Neural progenitor cell (in vitro differentiated cells): ENCODE data around the gene SLC47A2. TPM values are rescaled to one million over a fixed set of nuclear protein-coding genes. Genes with fewer than 3 reads are reported as not detected.

Experiments used
- DNase-seq: peaks from one replicate; pipeline ENCODE4 v3.0.0-alpha.2; 2016; ENCODE audit warnings: low spot score
- H2AFZ ChIP-seq: fragments of 200-600 bp; sonication (generic); replicated peaks from 2 replicates; pipeline ENCODE4 v1.6.1; 2016; ENCODE audit warnings: antibody characterized with exemption
- H3F3A ChIP-seq: fragments of 200-600 bp; sonication (generic); 2 replicates; pipeline ENCODE4 v1.6.1; 2016; ENCODE audit warnings: antibody characterized with exemption, low read depth
- H3K27ac ChIP-seq: fragments of 200-600 bp; sonication (generic); 2 replicates; pipeline ENCODE4 v1.5.1; 2016; ENCODE audit warnings: mild to moderate bottlenecking
- H3K27me3 ChIP-seq: fragments of 200-600 bp; sonication (generic); 2 replicates; pipeline ENCODE4 v1.6.1; 2016; ENCODE audit warnings: mild to moderate bottlenecking, moderate library complexity
- H3K36me3 ChIP-seq: fragments of 200-600 bp; sonication (generic); 2 replicates; pipeline ENCODE4 v1.5.1; 2016
- H3K4me1 ChIP-seq: fragments of 200-600 bp; sonication (generic); 2 replicates; pipeline ENCODE4 v1.6.1; 2016; ENCODE audit warnings: mixed run types
- H3K4me2 ChIP-seq: fragments of 200-600 bp; sonication (generic); 2 replicates; pipeline ENCODE4 v1.6.1; 2016
- H3K4me3 ChIP-seq: fragments of 200-600 bp; sonication (generic); 2 replicates; pipeline ENCODE4 v1.5.1; 2016
- H3K79me2 ChIP-seq: fragments of 200-600 bp; sonication (generic); 2 replicates; pipeline ENCODE4 v1.6.1; 2016; ENCODE audit warnings: low read depth
- H3K9ac ChIP-seq: fragments of 200-600 bp; sonication (generic); 2 replicates; pipeline ENCODE4 v1.6.1; 2016
- H3K9me3 ChIP-seq: fragments of 200-600 bp; sonication (generic); 2 replicates; pipeline ENCODE4 v1.5.1; 2016; ENCODE audit warnings: low read depth
- H4K20me1 ChIP-seq: fragments of 200-600 bp; sonication (generic); 2 replicates; pipeline ENCODE4 v1.6.1; 2016; ENCODE audit warnings: low read depth
- H3K27ac Mint-ChIP-seq: 3 replicates; pipeline ENCODE4 v1.8.0; 2021; ENCODE audit warnings: mixed read lengths
- H3K27me3 Mint-ChIP-seq: 2 replicates; pipeline ENCODE4 v1.8.0; 2022; ENCODE audit warnings: low read depth, mild to moderate bottlenecking, inconsistent platforms, moderate library complexity, mixed read lengths; ENCODE audit not compliant: insufficient read depth
- H3K36me3 Mint-ChIP-seq: 3 replicates; pipeline ENCODE4 v1.8.0; 2021; ENCODE audit warnings: mixed read lengths
- H3K4me1 Mint-ChIP-seq: 3 replicates; pipeline ENCODE4 v1.8.0; 2021; ENCODE audit warnings: mixed read lengths
- H3K4me3 Mint-ChIP-seq: 3 replicates; pipeline ENCODE4 v1.8.0; 2021; ENCODE audit warnings: mild to moderate bottlenecking, moderate library complexity, mixed read lengths
- H3K9me3 Mint-ChIP-seq: 3 replicates; pipeline ENCODE4 v1.8.0; 2020; ENCODE audit warnings: mixed read lengths
- CTCF ChIP-seq: fragments of 200-600 bp; sonication (generic); IDR thresholded peaks from 2 replicates; pipeline ENCODE4 v1.5.1; 2017; ENCODE audit warnings: antibody characterized with exemption, mild to moderate bottlenecking
- EZH2 ChIP-seq: fragments of 200-600 bp; sonication (generic); IDR thresholded peaks from 2 replicates; pipeline ENCODE4 v1.6.1; 2017; ENCODE audit warnings: antibody characterized with exemption, mild to moderate bottlenecking, moderate library complexity
- EZH2phosphoT487 ChIP-seq: fragments of 200-600 bp; sonication (generic); IDR thresholded peaks from 2 replicates; pipeline ENCODE4 v1.6.1; 2017; ENCODE audit warnings: antibody characterized with exemption
- total RNA-seq: library from RNA; depleted of rRNA; stranded (reverse); fragments of >200 nt; gene quantifications from 2 replicates; pipeline ENCODE4 v1.2.3, GENCODE V29; 2015; ENCODE audit warnings: low replicate concordance

SLC47A2 gene
- total RNA-seq, 1 donor from 2014 or later: 0.39 TPM

- H3K4me1 Mint-ChIP-seq: peaks cover 5% of the 10 kb centered on the region
These were observed 61.5 kb downstream of the SLC47A2 start for GRCh38 chr17:19654896-19655295.

GRCh38 chr17:19654342-19654886, 62.0 kb downstream of the SLC47A2 start:
- Histone ChIP-seq H3K4me3 (no peak overlapping the region), H3K4me1 (peaks cover 9% of the 10 kb centered on the region), H3K79me2 (peaks cover 68% of the 10 kb centered on the region), H3K4me2 (no peak overlapping the region), H3K27ac (no peak overlapping the region), H4K20me1 (peaks cover 4% of the 10 kb centered on the region), H2AFZ (no peak overlapping the region), H3K9ac (no peak overlapping the region), H3K9me3 (no peaks in the 10 kb centered on the region), H3F3A (peaks cover 3% of the 10 kb centered on the region), H3K27me3 (no peaks in the 10 kb centered on the region), H3K36me3 (peaks cover 25% of the 10 kb centered on the region)
- DNase-seq: no peak
- Mint-ChIP-seq H3K4me3 (no peak overlapping the region), H3K27ac (no peak overlapping the region), H3K4me1 (peaks cover 10% of the 10 kb centered on the region), H3K36me3 (peaks cover 60% of the 10 kb centered on the region), H3K9me3 (peaks cover 15% of the 10 kb centered on the region), H3K27me3 (peaks cover 6% of the 10 kb centered on the region)
- no peak for TF ChIP-seq EZH2phosphoT487
- TF ChIP-seq CTCF: no peak
- no peak for TF ChIP-seq EZH2

More at GRCh38 chr17:19654896-19655295, 61.5 kb downstream of the SLC47A2 start:
- Histone ChIP-seq H3K27me3 (no peaks in the 10 kb centered on the region), H2AFZ (no peak overlapping the region), H4K20me1 (peaks cover 4% of the 10 kb centered on the region), H3K4me1 (peaks cover 5% of the 10 kb centered on the region), H3K9me3 (no peaks in the 10 kb centered on the region), H3K27ac (no peak overlapping the region), H3K4me3 (no peak overlapping the region), H3K4me2 (no peak overlapping the region), H3F3A (no peaks in the 10 kb centered on the region), H3K36me3 (peaks cover 25% of the 10 kb centered on the region), H3K9ac (no peak overlapping the region), H3K79me2 (peaks cover 63% of the 10 kb centered on the region)
- Mint-ChIP-seq H3K9me3 (peaks cover 15% of the 10 kb centered on the region), H3K36me3 (peaks cover 62% of the 10 kb centered on the region), H3K4me3 (no peak overlapping the region), H3K27ac (no peak overlapping the region), H3K27me3 (peaks cover 6% of the 10 kb centered on the region)
- TF ChIP-seq EZH2phosphoT487 (no peak), EZH2 (no peak), CTCF (no peak)
- no peak for DNase-seq

GRCh38 chr17:19652595-19652994, 63.8 kb downstream of the SLC47A2 start:
- Histone ChIP-seq H3K79me2 (peaks cover 73% of the 10 kb centered on the region), H3K9ac (no peak overlapping the region)
- H3K36me3 Mint-ChIP-seq: peaks cover 53% of the 10 kb centered on the region

More at GRCh38 chr17:19652595-19652994, 63.8 kb downstream of the SLC47A2 start:
- peaks cover 4% of the 10 kb centered on the region for H4K20me1 ChIP-seq
- Mint-ChIP-seq H3K27me3 (peaks cover 12% of the 10 kb centered on the region), H3K9me3 (peaks cover 15% of the 10 kb centered on the region), H3K27ac (no peak overlapping the region), H3K4me1 (peaks cover 19% of the 10 kb centered on the region), H3K4me3 (no peak overlapping the region)
- H3K4me2 ChIP-seq: no peak overlapping the region
- H3K27me3 ChIP-seq: no peaks in the 10 kb centered on the region
- TF ChIP-seq EZH2 (no peak), EZH2phosphoT487 (no peak), CTCF (no peak)
- peaks cover 17% of the 10 kb centered on the region for H3F3A ChIP-seq
- no peak overlapping the region for H2AFZ ChIP-seq
- H3K27ac ChIP-seq: no peak overlapping the region
- no peak for DNase-seq
- H3K9me3 ChIP-seq: no peaks in the 10 kb centered on the region
- no peak overlapping the region for H3K4me3 ChIP-seq
- peaks cover 14% of the 10 kb centered on the region for H3K4me1 ChIP-seq
- H3K36me3 ChIP-seq: peaks cover 25% of the 10 kb centered on the region
